ENCODE measurements around the gene BLVRB.

Gene BLVRB

GRCh38 chr19:40444000-40444824, 21.3 kb downstream of the BLVRB start, which contains the start of gene SERTAD3:
Gene SERTAD3 (minus strand): TSS chr19:40444335. CDS start chr19:40442080, 2,255 bp downstream.
- Histone ChIP-seq H3K4me3 (ENCODE audit: low read depth, low read length) (peak within 1 kb of the TSS; percentile 99), H3K27ac (peak within 1 kb of the TSS; percentile 93), H3K27me3 (ENCODE audit: insufficient read depth, low read depth, severe bottlenecking) (no peaks in the 10 kb centered on the region), H3K36me3 (peaks cover 16% of the 10 kb centered on the region), H3K9me3 (ENCODE audit: severe bottlenecking) (no peaks in the 10 kb centered on the region)
- no peak for TF ChIP-seq CTCF (IDR thresholded peaks at IDR 0.05; ENCODE audit: low read depth, low read length)
- DNase-seq: peak; percentile 96

GRCh38 chr19:40443131-40443999, 22.2 kb downstream of the BLVRB start:
- H3K27me3 ChIP-seq (ENCODE audit: insufficient read depth, low read depth, severe bottlenecking): no peaks in the 10 kb centered on the region
- H3K27ac ChIP-seq: peak overlapping the region; percentile 93
- no peaks in the 10 kb centered on the region for H3K9me3 ChIP-seq (ENCODE audit: severe bottlenecking)
- peak; percentile 99 for DNase-seq
- H3K4me3 ChIP-seq (ENCODE audit: low read depth, low read length): peak overlapping the region; percentile 99
- TF ChIP-seq CTCF (IDR thresholded peaks at IDR 0.05; ENCODE audit: low read depth, low read length): no peak
- H3K36me3 ChIP-seq: peaks cover 16% of the 10 kb centered on the region

- Histone ChIP-seq H3K27ac (peak overlapping the region; percentile 34), H3K36me3 (peaks cover 16% of the 10 kb centered on the region), H3K9me3 (ENCODE audit: severe bottlenecking) (no peaks in the 10 kb centered on the region), H3K27me3 (ENCODE audit: insufficient read depth, low read depth, severe bottlenecking) (no peaks in the 10 kb centered on the region), H3K4me3 (ENCODE audit: low read depth, low read length) (peak overlapping the region; percentile 51)
- TF ChIP-seq CTCF (IDR thresholded peaks at IDR 0.05; ENCODE audit: low read depth, low read length): no peak
- DNase-seq: peak; percentile 56
These were observed 23.0 kb downstream of the BLVRB start for GRCh38 chr19:40442328-40443130.

GRCh38 chr19:40441719-40442253, 23.8 kb downstream of the BLVRB start:
- peaks cover 16% of the 10 kb centered on the region for H3K36me3 ChIP-seq

More at GRCh38 chr19:40441719-40442253, 23.8 kb downstream of the BLVRB start:
- no peak overlapping the region for H3K27ac ChIP-seq
- no peaks in the 10 kb centered on the region for H3K27me3 ChIP-seq (ENCODE audit: insufficient read depth, low read depth, severe bottlenecking)
- TF ChIP-seq CTCF (IDR thresholded peaks at IDR 0.05; ENCODE audit: low read depth, low read length): no peak
- DNase-seq: no peak
- no peaks in the 10 kb centered on the region for H3K9me3 ChIP-seq (ENCODE audit: severe bottlenecking)
- no peak overlapping the region for H3K4me3 ChIP-seq (ENCODE audit: low read depth, low read length)

Measured in WERI-Rb-1 (cell line).